Fibroblast of lung (primary cell): ENCODE data around the gene RALGAPB. TPM values are rescaled to one million over a fixed set of nuclear protein-coding genes. Genes with fewer than 3 reads are reported as not detected.

Source experiments
- DNase-seq, 2 donors: peaks; one replicate each; pipeline versions ENCODE4 v3.0.0 to v3.0.0-alpha.2; 2010; ENCODE audit warnings: low read depth in 2 of 2
- H2AFZ ChIP-seq: 2 replicates; pipeline ENCODE4 v1.5.1; 2012; ENCODE audit warnings: low read length, control low read depth, inconsistent platforms
- H3K27ac ChIP-seq: 2 replicates; pipeline ENCODE4 v1.5.1; 2011; ENCODE audit warnings: low read length, control low read depth; ENCODE audit not compliant: insufficient read depth
- H3K27me3 ChIP-seq: 2 replicates; pipeline ENCODE4 v1.5.1; 2011; ENCODE audit warnings: mild to moderate bottlenecking, low read length; ENCODE audit not compliant: control insufficient read depth, insufficient read depth
- H3K36me3 ChIP-seq: 2 replicates; pipeline ENCODE4 v1.5.1; 2011; ENCODE audit warnings: low read length; ENCODE audit not compliant: control insufficient read depth, insufficient read depth
- H3K4me1 ChIP-seq: 2 replicates; pipeline ENCODE4 v1.5.1; 2011; ENCODE audit warnings: low read length; ENCODE audit not compliant: control insufficient read depth, insufficient read depth; ENCODE audit errors: extremely low read depth
- H3K4me2 ChIP-seq: 2 replicates; pipeline ENCODE4 v1.5.1; 2011; ENCODE audit warnings: low read length, control low read depth; ENCODE audit not compliant: insufficient read depth; ENCODE audit errors: extremely low read depth
- H3K4me3 ChIP-seq, 4 experiments: fragments of 200-600 bp in 1 of 4; sonication (generic) in 1 of 4; replicated peaks in 1 of 4; 2 replicates each; pipeline ENCODE4 v1.5.1; 2011 to 2016; ENCODE audit warnings: low read length in 4 of 4, low read depth in 3 of 4, mild to moderate bottlenecking in 3 of 4, control low read depth in 2 of 4, inconsistent platforms in 1 of 4, mixed read lengths in 1 of 4; ENCODE audit not compliant: insufficient read depth in 1 of 4; ENCODE audit errors: control extremely low read depth in 1 of 4
- H3K79me2 ChIP-seq: 2 replicates; pipeline ENCODE4 v1.5.1; 2012; ENCODE audit warnings: mild to moderate bottlenecking, low read length, inconsistent platforms; ENCODE audit not compliant: control insufficient read depth, insufficient read depth
- H3K9ac ChIP-seq: 2 replicates; pipeline ENCODE4 v1.5.1; 2011; ENCODE audit warnings: mild to moderate bottlenecking, low read length, control low read depth; ENCODE audit not compliant: insufficient read depth
- H3K9me3 ChIP-seq: 2 replicates; pipeline ENCODE4 v1.5.1; 2012; ENCODE audit warnings: low read depth, low read length; ENCODE audit not compliant: control insufficient read depth, insufficient read depth
- H4K20me1 ChIP-seq: 2 replicates; pipeline ENCODE4 v1.5.1; 2011; ENCODE audit warnings: low read length; ENCODE audit not compliant: control insufficient read depth, insufficient read depth; ENCODE audit errors: extremely low read depth
- CTCF ChIP-seq, 2 donors: IDR thresholded peaks in 1 of 2; conservative IDR thresholded peaks in 1 of 2; 1 replicate in 1 of 2; 2 replicates in 1 of 2; pipeline ENCODE4 v1.5.1; 2011 to 2012; ENCODE audit warnings: low read length in 2 of 2, control low read depth in 1 of 2, inconsistent platforms in 1 of 2, low read depth in 1 of 2, mild to moderate bottlenecking in 1 of 2
- EZH2 ChIP-seq: IDR thresholded peaks from 2 replicates; pipeline ENCODE4 v1.5.1; 2012; ENCODE audit warnings: low read length, control low read depth, mild to moderate bottlenecking; ENCODE audit errors: missing control alignments
- polyA plus RNA-seq, 2 donors: library from polyadenylated mRNA; depleted of rRNA in 1 of 2; stranded (reverse) in 1 of 2; unstranded in 1 of 2; fragments of >200 nt; gene quantifications; 2 replicates each; pipeline ENCODE4 v1.2.1, GENCODE V29; 2011 to 2012; ENCODE audit warnings: missing spikeins in 1 of 2
- total RNA-seq: library from RNA; depleted of rRNA; stranded (reverse); fragments of >200 nt; gene quantifications from 2 replicates; pipeline ENCODE4 v1.2.1, GENCODE V29; 2014

RALGAPB gene
- total and polyA plus RNA-seq, 2 donors (not counting 1 experiment from before 2014, with no cell fraction given): 19.5 to 31.4 TPM

- peak in 1 of 2 donors; percentile 3 for DNase-seq
- Histone ChIP-seq H4K20me1 (no peaks in the 10 kb centered on the region), H3K9ac (no peak overlapping the region), H3K4me3 (no peak overlapping the region), H3K36me3 (peaks cover 9% of the 10 kb centered on the region), H3K9me3 (no peaks in the 10 kb centered on the region), H3K4me1 (no peaks in the 10 kb centered on the region), H3K27me3 (no peaks in the 10 kb centered on the region), H2AFZ (no peak overlapping the region), H3K4me2 (no peak overlapping the region), H3K79me2 (no peaks in the 10 kb centered on the region), H3K27ac (no peak overlapping the region)
- no peak for TF ChIP-seq EZH2
- no peak for TF ChIP-seq CTCF (conservative IDR thresholded peaks at IDR 0.05 in 1 of 2, IDR thresholded peaks at IDR 0.05 in 1 of 2; ENCODE audit: low read depth in 1 of 2, low read length in 2 of 2)
These were observed 70.6 kb downstream of the RALGAPB start for GRCh38 chr20:38543014-38543906.

GRCh38 chr20:38545771-38546170 is 73.1 kb downstream of the RALGAPB start:
- no peak overlapping the region for H2AFZ ChIP-seq
- no peak overlapping the region for H3K9ac ChIP-seq
- H3K79me2 ChIP-seq: no peaks in the 10 kb centered on the region
- peaks cover 7% of the 10 kb centered on the region for H3K36me3 ChIP-seq
- H3K4me2 ChIP-seq: no peak overlapping the region
- no peak overlapping the region for H3K4me3 ChIP-seq
- no peak overlapping the region for H3K27ac ChIP-seq
- no peak for DNase-seq
- TF ChIP-seq EZH2 (no peak), CTCF (conservative IDR thresholded peaks at IDR 0.05 in 1 of 2, IDR thresholded peaks at IDR 0.05 in 1 of 2; ENCODE audit: low read depth in 1 of 2, low read length in 2 of 2) (no peak)
- H3K4me1 ChIP-seq: no peaks in the 10 kb centered on the region
- no peaks in the 10 kb centered on the region for H4K20me1 ChIP-seq
- H3K9me3 ChIP-seq: no peaks in the 10 kb centered on the region
- H3K27me3 ChIP-seq: no peaks in the 10 kb centered on the region

GRCh38 chr20:38547288-38548085 is 74.8 kb downstream of the RALGAPB start:
- no peaks in the 10 kb centered on the region for H3K79me2 ChIP-seq
- H3K27ac ChIP-seq: no peak overlapping the region
- no peak overlapping the region for H3K9ac ChIP-seq
- DNase-seq: no peak
- no peaks in the 10 kb centered on the region for H3K9me3 ChIP-seq
- no peaks in the 10 kb centered on the region for H3K27me3 ChIP-seq
- TF ChIP-seq EZH2: no peak
- H3K4me1 ChIP-seq: no peaks in the 10 kb centered on the region
- H3K36me3 ChIP-seq: peaks cover 14% of the 10 kb centered on the region
- no peaks in the 10 kb centered on the region for H4K20me1 ChIP-seq
- no peak overlapping the region for H3K4me3 ChIP-seq
- H3K4me2 ChIP-seq: no peak overlapping the region
- H2AFZ ChIP-seq: no peak overlapping the region
